BJ (cell line): ENCODE results near the gene HPGD. TPM values are rescaled to one million over a fixed set of nuclear protein-coding genes. Genes with fewer than 3 reads are reported as not detected.
A peak's percentile ranks its signal among the peaks of the same experiment; 100 is the strongest.

Source experiments
- CTCF ChIA-PET: fragments of 350-600 bp; formaldehyde crosslinking; extraction: SDS; loops from one replicate; lab custom pipeline; 2021; ENCODE audit warnings: antibody characterized with exemption, inconsistent platforms; lab: Yijun Ruan, JAX
- POLR2A ChIA-PET: fragments of 300-600 bp; sonication (Branson Sonifier 250); formaldehyde crosslinking; extraction: SDS; loops from one replicate; lab custom pipeline; 2021; ENCODE audit warnings: antibody characterized with exemption; lab: Charles Lee
- DNase-seq: peaks from one replicate; pipeline ENCODE4 v3.0.0-alpha.2; 2011; ENCODE audit warnings: low read depth
- H3K27me3 ChIP-seq: 2 replicates; pipeline ENCODE4 v1.6.0; 2011; ENCODE audit warnings: low read length; ENCODE audit not compliant: control insufficient read depth, insufficient read depth
- H3K36me3 ChIP-seq: 2 replicates; pipeline ENCODE4 v1.5.1; 2011; ENCODE audit warnings: low read length; ENCODE audit not compliant: control insufficient read depth, insufficient read depth
- H3K4me3 ChIP-seq: 2 replicates; pipeline ENCODE4 v1.5.1; 2011; ENCODE audit warnings: low read depth, mild to moderate bottlenecking, control low read depth, low read length
- CTCF ChIP-seq: IDR thresholded peaks from 2 replicates; pipeline ENCODE4 v1.5.1; 2011; ENCODE audit warnings: low read depth, mild to moderate bottlenecking, control low read depth, inconsistent platforms, low read length, moderate library complexity; ENCODE audit not compliant: insufficient read depth
- polyA minus RNA-seq: library from RNA; depleted of rRNA, polyadenylated mRNA; stranded (reverse); fragments of >200 nt; gene quantifications from 2 replicates; pipeline ENCODE4 v1.2.3, GENCODE V29; 2011; rRNA and poly(A)+ RNA removed
- polyA plus RNA-seq: library from polyadenylated mRNA; depleted of rRNA; stranded (reverse); fragments of >200 nt; gene quantifications from 2 replicates; pipeline ENCODE4 v1.2.3, GENCODE V29; 2011; rRNA removed

Gene HPGD
- polyA plus RNA-seq (not detected in 2 replicates), polyA minus RNA-seq (not detected in 2 replicates)

DNA sequence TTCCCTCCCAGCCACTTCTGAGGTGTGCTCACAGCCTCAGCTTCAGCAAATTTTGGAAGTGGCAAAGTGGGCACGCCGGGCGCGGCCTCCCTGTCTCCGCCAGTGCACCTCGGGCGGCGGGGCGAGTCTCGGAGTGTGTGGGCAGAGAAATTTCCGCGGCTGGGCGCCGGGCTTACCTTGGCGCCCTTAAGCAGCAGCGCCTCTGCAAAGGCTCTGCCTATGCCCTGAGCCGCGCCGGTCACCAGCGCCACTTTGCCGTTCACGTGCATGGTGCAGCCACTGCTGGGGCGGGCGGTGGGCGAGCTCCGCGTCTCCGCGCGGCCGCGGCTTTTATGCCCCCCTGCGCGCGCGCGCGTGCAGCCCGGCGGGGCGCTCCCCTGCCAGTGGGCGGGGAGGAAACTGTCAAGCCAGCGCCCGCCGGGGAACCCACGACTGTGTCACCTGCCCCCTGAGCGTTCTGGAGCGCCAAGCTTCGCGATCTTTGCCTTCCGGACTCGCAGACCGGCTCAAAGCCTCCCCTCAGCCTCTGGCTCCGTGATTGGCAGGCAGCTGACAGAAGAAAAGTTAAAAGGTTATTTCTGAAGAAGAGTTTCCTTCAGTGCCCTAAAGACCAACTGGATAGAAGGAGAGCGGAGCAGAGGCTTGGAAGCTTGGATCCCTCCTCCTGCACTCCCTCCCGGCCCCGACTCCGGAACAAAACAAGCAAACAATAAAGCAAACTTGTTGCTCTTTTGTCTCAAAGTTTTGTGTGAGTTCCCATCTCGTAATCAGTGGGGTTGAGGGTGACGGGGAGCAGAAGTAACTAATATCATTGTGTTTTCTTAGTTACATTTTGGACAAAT, at the start of gene HPGD:
Gene HPGD (minus strand): TSS at position 306 of the 842 bp plus-strand sequence. CDS start 37 bp downstream, at position 269.
- no peak for DNase-seq
- ChIA-PET CTCF (interaction anchor here (0.6 to 0.8 kb wide), 2 partner anchors 31 to 176 kb away, joined by 3 to 4 read pairs; no protein-coding TSS in a partner anchor), POLR2A (no interaction called here)
- peaks cover 9% of the 10 kb centered on the region for H3K27me3 ChIP-seq
- TF ChIP-seq CTCF = no peak
- no peaks in the 10 kb centered on the region for H3K36me3 ChIP-seq
- H3K4me3 ChIP-seq = peak within 1 kb of the TSS; percentile 27

DNA sequence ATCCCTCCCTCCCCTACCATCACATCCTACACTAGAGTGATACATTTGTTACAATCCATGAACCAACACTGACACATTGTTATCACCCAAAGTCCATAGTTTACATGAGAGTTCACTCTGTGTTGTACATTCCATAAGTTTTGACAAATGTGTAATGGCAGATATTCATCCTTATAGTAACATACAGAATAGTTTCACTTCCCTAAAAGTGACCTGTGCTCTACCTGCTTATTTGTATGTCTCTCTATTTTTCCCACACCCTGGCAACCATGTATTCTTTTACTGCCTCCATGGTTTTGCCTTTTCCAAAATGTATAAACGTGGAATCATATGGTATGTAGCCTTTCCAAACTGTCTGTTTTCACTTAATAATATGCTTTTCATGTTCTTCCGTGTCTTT, 42.2 kb upstream of the HPGD start:
- DNase-seq = no peak
- no peak for TF ChIP-seq CTCF
- H3K4me3 ChIP-seq = no peak overlapping the region
- H3K36me3 ChIP-seq = no peaks in the 10 kb centered on the region
- H3K27me3 ChIP-seq = no peaks in the 10 kb centered on the region
- POLR2A ChIA-PET = no interaction called here
- CTCF ChIA-PET = no interaction called here

GRCh38 chr4:174563399-174563798, 41.1 kb upstream of the HPGD start:
- no peaks in the 10 kb centered on the region for H3K36me3 ChIP-seq
- POLR2A ChIA-PET = no interaction called here
- DNase-seq = no peak
- H3K4me3 ChIP-seq = no peak overlapping the region
- no peaks in the 10 kb centered on the region for H3K27me3 ChIP-seq
- TF ChIP-seq CTCF = no peak
- CTCF ChIA-PET = no interaction called here

DNA sequence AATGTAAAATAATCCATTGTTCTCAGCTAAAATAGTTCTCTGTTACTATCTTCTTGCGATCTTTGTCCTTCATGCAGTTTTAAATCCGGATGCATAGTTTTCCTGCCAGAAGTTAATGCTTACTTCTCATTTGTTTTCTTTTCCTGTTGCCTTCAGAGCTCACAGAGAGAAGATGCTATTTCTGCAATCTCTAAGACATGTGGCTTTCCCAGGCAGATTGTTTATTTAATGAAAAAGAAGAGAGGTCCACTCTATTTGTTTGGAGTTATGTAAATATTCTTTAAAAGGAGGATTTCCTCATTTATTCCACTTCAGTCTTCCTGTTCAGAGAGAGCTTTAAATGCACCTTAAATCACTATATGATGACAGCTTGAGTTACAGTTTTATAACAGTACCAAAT, 39.3 kb upstream of the HPGD start:
- Histone ChIP-seq H3K36me3 (no peaks in the 10 kb centered on the region), H3K27me3 (no peaks in the 10 kb centered on the region), H3K4me3 (no peak overlapping the region)
- no peak for DNase-seq
- ChIA-PET POLR2A (no interaction called here), CTCF (no interaction called here)
- TF ChIP-seq CTCF = no peak

GRCh38 chr4:174559894-174560293, 37.6 kb upstream of the HPGD start:
- no peak for TF ChIP-seq CTCF
- no peaks in the 10 kb centered on the region for H3K36me3 ChIP-seq
- DNase-seq = no peak
- H3K4me3 ChIP-seq = no peak overlapping the region
- ChIA-PET CTCF (no interaction called here), POLR2A (no interaction called here)
- H3K27me3 ChIP-seq = no peaks in the 10 kb centered on the region
